Activated gamma-delta T cell treated with anti-CD3 and anti-CD28 coated beads, Interleukin-2, amount 50 U/mL, for 16 hours (primary cell): ENCODE measurements around the gene SEMG2.

ENCODE experiments used
- DNase-seq: peaks from one replicate; pipeline ENCODE4 v3.0.0-alpha.2; 2020; ENCODE audit warnings: low read depth

SEMG2 gene, protein sequence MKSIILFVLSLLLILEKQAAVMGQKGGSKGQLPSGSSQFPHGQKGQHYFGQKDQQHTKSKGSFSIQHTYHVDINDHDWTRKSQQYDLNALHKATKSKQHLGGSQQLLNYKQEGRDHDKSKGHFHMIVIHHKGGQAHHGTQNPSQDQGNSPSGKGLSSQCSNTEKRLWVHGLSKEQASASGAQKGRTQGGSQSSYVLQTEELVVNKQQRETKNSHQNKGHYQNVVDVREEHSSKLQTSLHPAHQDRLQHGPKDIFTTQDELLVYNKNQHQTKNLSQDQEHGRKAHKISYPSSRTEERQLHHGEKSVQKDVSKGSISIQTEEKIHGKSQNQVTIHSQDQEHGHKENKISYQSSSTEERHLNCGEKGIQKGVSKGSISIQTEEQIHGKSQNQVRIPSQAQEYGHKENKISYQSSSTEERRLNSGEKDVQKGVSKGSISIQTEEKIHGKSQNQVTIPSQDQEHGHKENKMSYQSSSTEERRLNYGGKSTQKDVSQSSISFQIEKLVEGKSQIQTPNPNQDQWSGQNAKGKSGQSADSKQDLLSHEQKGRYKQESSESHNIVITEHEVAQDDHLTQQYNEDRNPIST

DNA sequence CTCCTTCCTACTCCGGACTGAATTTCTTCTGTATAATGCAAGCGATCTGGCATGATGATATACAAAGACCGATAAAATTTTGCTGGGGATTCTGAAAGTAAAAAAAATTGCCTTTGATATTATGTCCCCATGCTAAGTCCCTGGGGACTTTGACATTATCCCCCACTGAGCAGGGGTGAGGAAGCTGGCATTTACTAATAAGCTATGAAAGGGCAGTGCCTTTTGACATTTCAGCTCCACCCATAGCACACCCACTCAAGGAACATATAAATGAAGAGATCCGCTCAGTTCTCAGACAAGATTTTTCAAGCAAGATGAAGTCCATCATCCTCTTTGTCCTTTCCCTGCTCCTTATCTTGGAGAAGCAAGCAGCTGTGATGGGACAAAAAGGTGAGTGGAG is at the start of gene SEMG2:
TSS of gene SEMG2 (plus strand) at position 298 of the 400 bp plus-strand sequence. CDS start at position 315, 17 bp downstream.
- DNase-seq = no peak

DNA sequence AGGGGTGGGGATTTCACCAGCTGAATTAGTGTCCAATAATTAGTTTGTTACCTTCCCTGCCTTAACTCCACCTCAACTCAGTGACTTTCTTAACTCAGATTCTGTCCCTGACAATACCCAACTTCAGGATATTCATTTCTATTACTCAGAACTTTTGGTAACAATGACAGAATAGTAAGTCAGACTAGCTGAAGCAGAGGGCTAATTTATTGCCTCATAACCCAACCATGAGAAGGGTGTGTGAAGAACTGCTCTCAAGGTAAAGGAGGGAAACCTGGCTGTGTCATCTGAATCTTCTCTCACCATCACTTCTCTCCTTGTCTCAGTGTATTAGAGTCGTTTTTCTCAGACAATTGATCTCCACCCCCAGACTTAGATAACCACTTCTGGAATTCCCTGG is 47.7 kb upstream of the SEMG2 start:
- DNase-seq = no peak

DNA sequence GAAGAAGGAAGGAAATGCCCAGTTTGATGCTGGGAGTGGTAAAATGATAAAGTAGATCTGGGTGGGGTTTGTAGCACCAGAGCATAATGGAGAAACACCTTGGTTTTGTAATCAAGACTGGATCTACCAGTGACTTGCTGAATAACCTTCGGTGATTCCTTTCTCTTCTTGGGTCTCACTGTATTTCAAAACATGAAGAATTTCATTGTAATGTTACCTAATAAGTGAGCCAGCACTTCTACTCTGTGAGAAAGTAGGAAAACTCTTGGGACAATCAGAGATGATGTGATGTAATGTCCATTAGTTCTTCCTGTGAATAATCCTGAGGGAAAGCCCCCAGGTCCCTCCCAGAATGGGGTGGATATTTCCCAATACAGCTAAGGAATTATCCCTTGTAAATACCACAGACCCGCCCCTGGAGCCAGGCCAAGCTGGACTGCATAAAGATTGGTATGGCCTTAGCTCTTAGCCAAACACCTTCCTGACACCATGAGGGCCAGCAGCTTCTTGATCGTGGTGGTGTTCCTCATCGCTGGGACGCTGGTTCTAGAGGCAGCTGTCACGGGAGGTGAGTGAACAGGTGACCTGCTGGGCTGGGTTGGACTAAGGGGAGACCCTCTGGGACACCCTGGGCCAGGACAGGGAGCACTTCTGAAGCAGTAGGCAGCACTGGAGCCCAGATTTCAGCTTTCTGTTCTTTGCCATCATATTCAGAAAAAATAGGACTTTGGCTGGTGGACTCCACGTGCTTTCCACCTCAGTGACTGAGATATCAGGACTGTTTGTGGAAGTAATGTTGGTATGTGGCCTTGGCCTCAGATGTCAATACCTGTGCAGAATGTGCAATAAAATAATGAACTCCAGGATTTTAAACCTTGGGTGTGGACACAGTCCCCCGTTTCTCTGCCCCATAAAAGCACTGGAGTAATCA is 46.5 kb upstream of the SEMG2 start, which contains the start of gene PI3:
TSS of gene PI3 (plus strand) at position 469 of the 931 bp plus-strand sequence. CDS start at position 490, 21 bp downstream.
- no peak for DNase-seq

DNA sequence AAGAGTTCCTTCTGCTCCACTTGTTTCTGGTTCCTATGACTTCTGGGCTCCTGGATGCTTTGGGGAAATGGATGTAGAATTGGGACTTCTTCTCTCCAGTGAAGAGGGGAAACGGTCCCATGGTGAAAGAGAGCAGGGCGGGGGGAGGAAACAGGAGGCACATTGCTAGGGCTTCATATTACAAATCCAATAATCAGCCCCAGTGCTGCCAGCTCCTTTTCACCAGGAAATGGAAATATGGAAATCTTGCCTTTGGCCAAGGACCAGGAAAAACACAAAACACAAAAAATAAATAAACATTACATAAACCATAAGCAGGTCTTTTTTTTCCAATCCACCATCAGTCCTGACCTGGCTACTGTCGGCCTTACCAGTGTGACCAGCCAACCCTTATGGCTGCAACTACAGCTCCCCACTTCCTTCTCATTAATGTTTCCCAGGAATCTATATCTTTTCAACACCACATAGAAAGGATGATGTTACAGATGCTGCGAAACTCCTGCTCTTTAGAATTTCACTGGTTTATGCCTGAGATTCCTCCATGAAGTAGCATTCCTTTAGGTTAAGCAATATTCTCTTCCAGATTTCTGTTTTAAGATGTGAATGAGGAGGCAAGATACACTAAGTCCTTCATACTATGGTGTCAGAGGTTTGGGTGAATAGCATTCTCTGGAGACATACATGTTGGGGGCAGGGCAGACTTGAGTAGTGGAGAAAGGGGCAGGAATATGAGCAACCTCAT is 44.5 kb upstream of the SEMG2 start:
- no peak for DNase-seq

DNA sequence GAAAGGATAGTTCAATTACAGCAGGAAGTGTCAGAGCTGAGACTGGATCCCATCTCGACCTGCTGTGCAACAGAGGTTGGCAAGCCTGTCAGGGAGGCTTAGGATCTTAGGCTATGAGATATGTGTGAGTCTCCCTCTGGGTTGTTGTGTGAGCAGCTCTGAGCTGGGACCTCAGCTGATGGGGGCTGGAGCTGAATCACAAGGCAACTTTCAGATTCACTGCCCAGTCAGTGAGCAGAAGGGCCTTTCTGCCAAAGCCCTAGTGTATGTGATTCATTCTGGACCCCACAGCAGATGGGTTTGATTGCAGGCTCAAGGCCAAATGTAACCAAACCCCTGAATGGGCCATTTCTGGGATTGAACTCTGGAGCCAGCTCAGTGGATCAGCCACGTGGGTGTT is 42.0 kb upstream of the SEMG2 start:
- DNase-seq = no peak

DNA sequence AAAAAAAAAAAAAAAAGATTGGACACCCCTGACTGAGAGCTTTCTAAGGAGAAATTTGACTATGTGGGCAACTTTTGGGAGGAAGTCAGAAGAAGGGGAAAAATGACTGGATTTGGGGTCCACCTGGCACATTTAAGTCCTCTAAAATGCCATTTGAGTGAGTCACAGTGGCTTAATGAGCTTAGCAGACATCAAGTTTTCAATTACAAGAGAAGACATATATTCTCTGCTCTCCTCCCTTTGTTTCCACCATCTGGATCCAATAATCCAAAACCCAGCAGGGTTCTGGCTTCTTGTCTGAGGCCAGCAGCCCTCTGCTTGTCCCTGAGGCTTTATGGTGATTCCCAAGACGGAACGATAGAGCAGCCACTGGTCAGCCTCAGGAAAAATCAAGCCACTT is 39.5 kb upstream of the SEMG2 start:
- no peak for DNase-seq

DNA sequence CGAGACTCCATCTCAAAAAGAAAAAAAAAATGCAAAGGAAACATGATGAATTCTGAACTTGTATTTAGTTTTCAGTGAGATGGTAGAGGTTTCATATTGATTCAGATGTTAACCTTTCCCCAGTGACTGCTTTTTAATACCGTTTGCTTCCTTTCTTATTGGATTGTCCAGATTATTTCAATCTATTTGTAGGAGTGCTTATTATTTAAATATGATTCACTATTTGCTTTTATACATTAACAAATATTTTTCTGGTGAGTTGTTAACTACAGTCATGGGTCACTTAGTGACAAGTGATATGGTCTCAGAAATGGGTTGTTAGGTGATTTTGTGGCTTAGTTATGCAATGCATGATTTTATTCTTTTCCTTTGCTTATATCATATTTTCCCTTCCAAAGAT is 38.1 kb upstream of the SEMG2 start:
- DNase-seq = no peak

DNA sequence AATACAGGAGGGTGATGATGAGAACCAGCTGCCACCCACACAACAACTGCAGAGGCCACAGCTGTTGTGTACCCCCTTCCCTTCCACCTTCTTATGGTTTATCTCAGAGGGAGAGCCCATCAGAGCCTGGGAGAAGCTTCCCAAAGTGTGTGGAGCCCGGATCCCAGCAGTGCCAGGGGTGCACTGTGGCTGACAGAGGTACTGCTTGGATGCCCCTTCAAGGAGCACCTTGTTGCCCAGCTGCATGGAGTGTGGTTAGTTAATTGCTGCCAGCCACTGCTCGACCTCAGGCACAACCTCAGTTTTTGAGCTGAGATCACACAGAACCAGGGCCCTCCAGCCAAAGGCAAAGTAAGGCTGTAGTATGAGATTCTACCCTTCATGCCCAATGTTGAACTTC is 33.5 kb upstream of the SEMG2 start:
- DNase-seq = no peak

DNA sequence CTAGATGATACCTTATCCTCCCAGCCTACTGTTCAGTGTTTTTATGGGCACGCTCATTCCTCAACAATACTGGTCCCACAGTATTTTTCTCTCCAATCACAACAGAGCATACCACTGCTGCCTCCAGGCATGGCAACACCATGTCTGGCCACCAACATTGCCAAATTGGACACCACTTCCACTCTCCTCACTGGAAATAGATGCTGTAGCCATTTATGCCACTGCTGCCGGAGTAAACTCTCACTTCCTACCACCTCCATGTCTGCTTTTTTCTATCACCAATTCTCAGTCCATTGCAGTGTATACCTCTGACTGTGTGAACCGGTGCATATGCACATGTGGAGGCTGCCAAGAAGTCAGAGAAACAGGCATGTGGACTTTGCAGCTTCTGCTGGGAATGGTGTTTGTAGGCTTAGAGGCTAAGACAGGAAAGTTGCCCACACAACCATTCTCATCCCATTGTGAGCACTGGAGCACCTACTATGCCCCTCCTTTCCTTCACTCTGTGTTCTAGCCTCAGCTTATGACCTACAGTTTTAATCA is 32.0 kb upstream of the SEMG2 start:
- DNase-seq = no peak

DNA sequence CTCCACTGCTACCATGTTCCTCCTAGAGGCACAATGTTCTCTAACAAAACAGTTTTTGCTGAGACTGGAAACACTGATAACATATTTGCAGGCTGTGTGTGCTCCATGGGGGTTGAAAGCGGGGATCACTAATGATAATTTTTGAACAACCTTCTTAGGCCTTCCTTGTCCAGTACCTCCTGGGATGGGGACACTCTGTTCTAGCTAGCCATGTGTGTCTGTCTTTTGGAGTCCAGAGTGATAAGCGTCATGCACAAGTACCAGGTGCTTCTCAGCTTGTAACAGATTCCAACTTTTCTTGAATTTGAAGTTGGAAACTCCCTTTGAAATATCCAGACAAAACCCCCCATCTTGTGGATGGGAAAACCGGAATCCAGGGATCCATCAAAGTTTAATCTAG is 31.3 kb upstream of the SEMG2 start:
- DNase-seq = no peak

DNA sequence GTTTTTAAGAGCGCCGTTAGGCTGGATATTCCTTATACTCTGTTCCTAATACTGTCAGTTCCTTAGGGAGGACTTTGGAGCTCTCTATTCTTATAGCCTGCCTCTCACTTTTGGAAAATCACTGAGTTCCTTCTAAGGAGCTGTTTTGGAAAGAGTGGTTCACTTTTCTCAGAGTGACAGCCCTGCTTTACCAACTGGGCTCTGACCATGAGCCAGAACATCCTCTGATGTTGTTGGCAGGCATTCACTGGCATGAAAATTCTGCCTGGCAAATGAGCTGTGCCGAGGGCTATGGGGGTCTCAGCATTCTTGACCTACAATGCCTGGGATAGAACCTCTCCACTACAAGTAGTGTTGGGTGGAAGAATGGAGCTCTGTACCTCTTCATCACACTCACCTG is 29.2 kb upstream of the SEMG2 start:
- DNase-seq = no peak

DNA sequence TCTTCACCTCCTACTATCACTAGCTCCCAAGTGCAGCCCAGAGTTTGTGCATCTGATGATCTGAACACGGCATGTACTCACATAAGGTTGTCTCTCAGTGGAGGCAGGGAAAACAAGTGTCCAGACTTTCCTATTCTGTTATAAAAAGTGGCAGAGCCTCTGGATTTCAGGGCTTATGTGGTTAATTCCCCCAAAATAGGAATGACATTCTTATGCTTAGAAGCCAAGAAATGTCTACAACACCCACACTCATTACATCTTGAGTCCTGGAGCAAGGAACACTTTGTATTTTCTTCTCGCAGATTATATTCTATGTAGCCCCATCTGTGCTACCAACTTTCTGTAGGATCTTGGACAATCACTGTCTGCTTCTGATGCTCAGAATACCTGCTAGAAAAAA is 27.8 kb upstream of the SEMG2 start:
- DNase-seq = no peak

DNA sequence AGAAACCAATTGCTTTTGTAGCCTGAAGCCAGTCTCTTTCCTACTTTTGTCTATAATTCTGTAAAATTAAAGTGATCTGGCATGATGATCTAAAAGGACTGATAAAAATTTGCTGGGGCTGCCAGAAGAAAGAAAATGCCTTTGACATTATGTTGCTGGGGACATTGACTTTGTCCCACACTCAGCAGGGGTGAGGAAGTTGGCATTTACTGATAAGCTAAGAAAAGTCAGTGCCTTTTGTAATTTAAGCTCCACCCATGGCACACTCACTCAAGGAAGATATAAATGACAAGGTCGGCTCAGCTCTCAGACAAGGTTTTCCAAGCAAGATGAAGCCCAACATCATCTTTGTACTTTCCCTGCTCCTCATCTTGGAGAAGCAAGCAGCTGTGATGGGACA is 14.4 kb upstream of the SEMG2 start, which contains the start of gene SEMG1:
TSS of gene SEMG1 (plus strand) at position 309 of the 400 bp plus-strand sequence. CDS start at position 330, 21 bp downstream.
- no peak for DNase-seq

DNA sequence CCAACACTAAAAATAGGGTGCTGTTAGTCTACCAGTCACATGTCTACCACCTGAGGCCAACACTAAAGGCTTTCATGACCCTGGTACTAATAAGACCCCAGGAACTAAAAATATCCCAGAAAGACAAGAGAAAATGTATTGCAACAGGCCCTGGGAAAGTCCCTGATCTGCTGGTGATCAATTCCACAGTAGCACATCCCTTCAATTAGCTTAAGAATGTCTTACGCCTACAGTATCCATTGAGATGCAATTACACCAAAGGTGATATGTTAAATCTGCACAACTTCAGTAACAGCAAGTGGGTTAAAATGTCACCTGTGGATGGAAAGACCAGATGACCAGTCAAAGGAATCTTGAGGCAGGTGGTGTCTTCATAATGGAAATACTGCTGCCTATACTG is 11.2 kb upstream of the SEMG2 start:
- DNase-seq = no peak

DNA sequence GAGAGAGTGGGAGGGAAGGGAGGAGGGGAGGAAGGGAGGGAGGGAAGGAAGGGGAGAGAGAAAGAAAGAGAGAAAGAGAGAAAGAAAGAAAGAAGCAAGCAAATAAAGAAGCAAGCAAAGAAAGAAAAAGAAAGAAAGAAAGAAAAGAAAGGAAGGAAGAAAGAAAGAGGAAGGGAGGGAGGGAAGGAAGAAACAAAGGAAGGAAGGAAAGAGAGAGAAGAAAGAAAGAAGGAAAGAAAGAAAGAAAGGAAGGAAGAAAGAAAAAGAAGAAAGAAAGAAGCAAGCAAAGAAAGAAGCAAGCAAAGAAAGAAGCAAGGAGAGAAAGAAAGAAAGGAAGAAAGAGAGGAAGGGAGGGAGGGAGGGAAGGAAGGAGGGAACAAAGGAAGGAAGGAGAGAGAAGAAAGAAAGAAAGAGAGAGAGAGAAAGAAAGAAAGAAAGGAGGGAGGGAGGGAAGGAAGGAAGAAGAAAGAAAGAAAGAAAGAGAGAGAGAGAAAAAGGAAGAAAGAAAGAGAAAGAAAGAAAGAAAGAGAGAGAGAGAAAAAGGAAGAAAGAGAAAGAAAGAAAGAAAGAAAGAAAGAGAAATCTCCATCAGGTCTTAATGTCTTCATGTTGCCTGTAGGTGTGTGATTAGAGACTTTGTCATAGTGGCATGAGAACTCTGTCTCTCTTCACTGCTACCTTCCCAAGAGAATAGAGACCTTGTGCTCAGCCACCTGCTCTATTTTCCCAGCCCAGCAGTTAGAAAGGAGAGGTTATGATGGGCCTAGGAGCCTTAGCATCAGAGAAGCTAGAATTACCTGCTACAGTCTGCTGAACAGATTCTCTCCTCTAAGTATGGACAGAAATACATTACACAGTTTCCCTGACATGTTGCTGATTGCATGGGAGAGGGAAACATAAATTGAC is 9.4 kb upstream of the SEMG2 start:
- no peak for DNase-seq

DNA sequence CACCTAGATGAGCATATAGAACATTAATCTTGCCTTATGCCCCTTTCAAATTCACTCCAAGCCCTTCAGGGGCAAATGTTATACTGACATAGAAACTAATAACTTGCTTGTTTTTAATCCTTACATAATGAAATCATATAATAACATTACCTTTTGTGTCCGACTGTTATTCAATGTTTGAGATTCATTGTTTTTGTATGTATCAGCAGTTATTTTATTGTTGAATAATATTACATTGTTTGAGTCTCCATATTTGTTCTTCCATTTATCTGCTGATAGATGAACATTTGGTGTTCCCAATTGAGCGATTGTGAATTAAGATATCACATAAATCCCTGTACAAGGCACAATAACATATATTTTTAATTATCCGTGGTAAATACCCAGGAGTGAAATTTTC is 8.3 kb upstream of the SEMG2 start:
- DNase-seq = no peak

DNA sequence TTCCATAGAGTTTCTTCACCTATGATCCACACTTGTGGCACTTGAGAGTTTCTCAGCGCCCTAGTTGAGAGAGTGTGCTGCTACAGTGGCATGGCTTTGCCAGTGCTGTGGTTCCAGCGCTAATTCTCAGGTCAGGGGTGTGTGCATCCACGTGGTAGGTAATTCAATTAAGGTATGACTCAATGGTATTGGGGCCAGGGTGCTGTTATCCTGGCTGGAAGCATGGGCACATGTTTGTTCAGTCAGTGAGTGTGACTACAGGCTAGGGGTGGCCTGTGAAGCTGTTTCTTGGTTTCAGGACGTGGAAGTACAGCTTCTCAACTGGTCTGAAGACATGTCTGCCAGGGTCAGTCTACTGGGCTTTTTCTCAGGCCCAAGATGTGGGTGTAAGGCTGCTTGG is 3.0 kb upstream of the SEMG2 start:
- no peak for DNase-seq

DNA sequence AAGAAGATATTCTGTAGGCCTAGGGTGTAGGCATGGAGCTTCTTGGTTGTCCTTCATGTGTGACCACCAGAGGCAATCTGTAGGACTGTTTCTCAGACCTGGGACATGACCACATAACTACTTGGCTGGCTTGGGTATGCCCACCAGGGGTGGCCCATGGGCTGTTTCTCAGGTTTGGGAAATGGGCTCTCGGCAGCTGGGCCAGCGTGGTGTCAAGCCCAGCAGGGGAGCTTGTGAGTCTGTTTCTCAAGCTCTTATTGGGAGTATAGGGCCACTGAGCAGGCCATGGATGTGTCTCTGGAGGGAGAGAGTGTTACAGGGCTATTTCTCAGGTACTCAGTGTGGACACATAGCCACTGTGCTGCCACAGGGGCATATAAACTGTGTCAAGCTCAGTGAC is 2.5 kb upstream of the SEMG2 start:
- no peak for DNase-seq

DNA sequence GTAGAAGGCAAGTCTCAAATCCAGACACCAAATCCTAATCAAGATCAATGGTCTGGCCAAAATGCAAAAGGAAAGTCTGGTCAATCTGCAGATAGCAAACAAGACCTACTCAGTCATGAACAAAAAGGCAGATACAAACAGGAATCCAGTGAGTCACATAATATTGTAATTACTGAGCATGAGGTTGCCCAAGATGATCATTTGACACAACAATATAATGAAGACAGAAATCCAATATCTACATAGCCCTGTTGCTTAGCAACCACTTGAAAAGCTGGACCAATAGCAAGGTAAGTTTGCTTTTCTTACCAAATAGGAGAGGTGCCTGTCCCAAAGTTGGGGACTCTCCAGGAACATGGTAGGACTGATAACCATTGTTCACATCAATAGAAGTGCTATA is 2.0 kb downstream of the SEMG2 start:
- no peak for DNase-seq

DNA sequence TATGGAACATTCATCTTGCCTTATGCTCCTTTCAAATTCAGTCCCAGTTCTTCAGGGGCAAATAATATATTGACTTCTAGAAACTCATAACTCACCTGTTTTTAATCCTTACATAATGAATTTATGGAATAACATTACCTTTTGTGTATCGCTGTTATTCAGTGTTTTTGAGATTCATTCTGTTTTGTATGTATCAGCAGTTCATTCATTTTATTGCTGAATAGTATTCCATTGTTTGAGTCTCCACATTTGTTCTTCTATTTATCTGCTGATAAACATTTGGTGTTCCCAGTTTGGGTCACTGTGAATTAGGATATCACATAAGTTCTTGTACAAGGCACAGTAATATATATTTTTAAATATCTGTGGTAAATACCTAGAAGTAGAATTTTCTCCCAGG is 5.1 kb downstream of the SEMG2 start:
- DNase-seq = no peak
